Astrocyte (in vitro differentiated cells and primary cell): ENCODE measurements around the gene CDC42BPA. TPM values are rescaled to one million over a fixed set of nuclear protein-coding genes. Genes with fewer than 3 reads are reported as not detected.

ENCODE experiments used
- DNase-seq: peaks from one replicate; pipeline ENCODE4 v3.0.0-alpha.2; 2010; ENCODE audit warnings: low read depth
- FAIRE-seq: peaks from 2 replicates; lab custom pipeline; 2011; peaks lifted over from hg19 to GRCh38; lab: Jason Lieb, UNC
- H2AFZ ChIP-seq: 2 replicates; pipeline ENCODE4 v1.6.0; 2012; ENCODE audit warnings: low read depth, low read length, inconsistent platforms
- H3K27ac ChIP-seq: 2 replicates; pipeline ENCODE4 v1.5.1; 2011; ENCODE audit warnings: low read depth, low read length, inconsistent platforms
- H3K27me3 ChIP-seq: 2 replicates; pipeline ENCODE4 v1.6.0; 2011; ENCODE audit warnings: low read length, inconsistent platforms; ENCODE audit not compliant: insufficient read depth
- H3K36me3 ChIP-seq: 2 replicates; pipeline ENCODE4 v1.5.1; 2011; ENCODE audit warnings: low read length, inconsistent platforms; ENCODE audit not compliant: insufficient read depth
- H3K4me1 ChIP-seq: 2 replicates; pipeline ENCODE4 v1.5.1; 2011; ENCODE audit warnings: low read length, inconsistent platforms; ENCODE audit not compliant: insufficient read depth
- H3K4me2 ChIP-seq: 2 replicates; pipeline ENCODE4 v1.6.0; 2012; ENCODE audit warnings: low read length, inconsistent platforms
- H3K4me3 ChIP-seq: 2 replicates; pipeline ENCODE4 v1.5.1; 2011; ENCODE audit warnings: low read depth, mild to moderate bottlenecking, low read length, inconsistent platforms; ENCODE audit not compliant: insufficient read depth
- H3K79me2 ChIP-seq: 2 replicates; pipeline ENCODE4 v1.6.0; 2012; ENCODE audit warnings: mild to moderate bottlenecking, low read length, inconsistent platforms; ENCODE audit not compliant: insufficient read depth
- H3K9ac ChIP-seq: 2 replicates; pipeline ENCODE4 v1.6.0; 2012; ENCODE audit warnings: mild to moderate bottlenecking, low read length, inconsistent platforms
- H3K9me3 ChIP-seq: 2 replicates; pipeline ENCODE4 v1.5.1; 2012; ENCODE audit warnings: low read depth, mild to moderate bottlenecking, low read length, inconsistent platforms; ENCODE audit not compliant: insufficient read depth
- H4K20me1 ChIP-seq: 2 replicates; pipeline ENCODE4 v1.6.0; 2012; ENCODE audit warnings: low read length, inconsistent platforms; ENCODE audit not compliant: insufficient read depth
- H3K27ac Mint-ChIP-seq: one replicate; pipeline ENCODE4 v1.8.0; 2021; ENCODE audit warnings: mild to moderate bottlenecking, mixed read lengths; ENCODE audit not compliant: unreplicated experiment
- H3K27me3 Mint-ChIP-seq: one replicate; pipeline ENCODE4 v1.8.0; 2021; ENCODE audit warnings: low read depth, mixed read lengths; ENCODE audit not compliant: unreplicated experiment
- H3K36me3 Mint-ChIP-seq: one replicate; pipeline ENCODE4 v1.8.0; 2021; ENCODE audit warnings: low read depth, mixed read lengths; ENCODE audit not compliant: unreplicated experiment
- H3K4me1 Mint-ChIP-seq: one replicate; pipeline ENCODE4 v1.8.0; 2021; ENCODE audit warnings: low read depth, mixed read lengths; ENCODE audit not compliant: unreplicated experiment
- H3K4me3 Mint-ChIP-seq: one replicate; pipeline ENCODE4 v1.8.0; 2021; ENCODE audit warnings: mild to moderate bottlenecking, moderate library complexity, mixed read lengths; ENCODE audit not compliant: unreplicated experiment
- H3K9me3 Mint-ChIP-seq: one replicate; pipeline ENCODE4 v1.8.0; 2021; ENCODE audit warnings: mild to moderate bottlenecking, mixed read lengths; ENCODE audit not compliant: unreplicated experiment
- CTCF ChIP-seq: IDR thresholded peaks from 2 replicates; pipeline ENCODE4 v1.5.1; 2011; ENCODE audit warnings: low read depth, mild to moderate bottlenecking, inconsistent platforms, low read length, moderate library complexity; ENCODE audit not compliant: insufficient read depth
- EZH2 ChIP-seq: IDR thresholded peaks from 2 replicates; pipeline ENCODE4 v1.6.1; 2012; ENCODE audit warnings: mild to moderate bottlenecking, low read length, inconsistent platforms; ENCODE audit not compliant: insufficient read depth
- total RNA-seq: library from RNA; stranded (reverse); gene quantifications from 2 replicates; pipeline ENCODE4 v1.2.1, GENCODE V29; 2021

CDC42BPA gene
- total RNA-seq, 1 donor from 2014 or later = 34.5 TPM

- DNase-seq (peak; percentile 51), FAIRE-seq (no peak)
- Histone ChIP-seq H3K9ac (peak overlapping the region; percentile 69), H3K36me3 (no peaks in the 10 kb centered on the region), H2AFZ (no peak overlapping the region), H3K9me3 (no peaks in the 10 kb centered on the region), H3K4me2 (peak overlapping the region; percentile 89), H3K4me1 (no peaks in the 10 kb centered on the region), H4K20me1 (peaks cover 43% of the 10 kb centered on the region), H3K27me3 (no peaks in the 10 kb centered on the region), H3K4me3 (peak overlapping the region; percentile 86), H3K27ac (peak overlapping the region; percentile 9), H3K79me2 (peaks cover 69% of the 10 kb centered on the region)
- TF ChIP-seq CTCF (no peak), EZH2 (no peak)
- Mint-ChIP-seq H3K4me3 (peak overlapping the region; percentile 94), H3K9me3 (peaks cover 2% of the 10 kb centered on the region), H3K27ac (peak overlapping the region; percentile 37), H3K27me3 (no peaks in the 10 kb centered on the region), H3K36me3 (peaks cover 2% of the 10 kb centered on the region), H3K4me1 (peaks cover 10% of the 10 kb centered on the region)
Measured at GRCh38 chr1:227315629-227316346, 2.5 kb downstream of the CDC42BPA start.

- peak overlapping the region; percentile 34 for H3K9ac ChIP-seq
- H3K79me2 ChIP-seq = peaks cover 82% of the 10 kb centered on the region
- H2AFZ ChIP-seq = no peak overlapping the region
- TF ChIP-seq CTCF = no peak
- no peak for TF ChIP-seq EZH2
- H3K27ac ChIP-seq = no peak overlapping the region
- H3K27me3 Mint-ChIP-seq = no peaks in the 10 kb centered on the region
- no peaks in the 10 kb centered on the region for H3K4me1 ChIP-seq
- no peaks in the 10 kb centered on the region for H3K36me3 ChIP-seq
- peaks cover 2% of the 10 kb centered on the region for H3K36me3 Mint-ChIP-seq
- H3K4me1 Mint-ChIP-seq = peaks cover 10% of the 10 kb centered on the region
- no peaks in the 10 kb centered on the region for H3K27me3 ChIP-seq
- no peak for DNase-seq
- peaks cover 2% of the 10 kb centered on the region for H3K9me3 Mint-ChIP-seq
- H3K4me3 ChIP-seq = peak overlapping the region; percentile 86
- H3K4me3 Mint-ChIP-seq = peak overlapping the region; percentile 94
- H4K20me1 ChIP-seq = peaks cover 54% of the 10 kb centered on the region
- H3K9me3 ChIP-seq = no peaks in the 10 kb centered on the region
- H3K27ac Mint-ChIP-seq = no peak overlapping the region
- no peak for FAIRE-seq
- H3K4me2 ChIP-seq = peak overlapping the region; percentile 89
Measured at GRCh38 chr1:227314014-227314848, 4.1 kb downstream of the CDC42BPA start.
